AG09319 (cell line): Measurements from ENCODE around the gene CHRNA4.

Experiments
- DNase-seq: peaks from one replicate; pipeline ENCODE4 v3.0.0-alpha.2; 2010; ENCODE audit warnings: low read depth; ENCODE audit errors: extremely low read depth
- CTCF ChIP-seq: IDR thresholded peaks from 2 replicates; pipeline ENCODE4 v1.5.1; 2011; ENCODE audit warnings: low read depth, mild to moderate bottlenecking, inconsistent platforms, low read length, moderate library complexity

CHRNA4 gene

GRCh38 chr20:63315240-63315689 lies 45.9 kb downstream of the CHRNA4 start:
- no peak for TF ChIP-seq CTCF
- DNase-seq: no peak

- no peak for DNase-seq
- no peak for TF ChIP-seq CTCF
Measured at GRCh38 chr20:63314566-63315239, 46.4 kb downstream of the CHRNA4 start.

GRCh38 chr20:63314015-63314471 lies 47.1 kb downstream of the CHRNA4 start:
- no peak for DNase-seq
- TF ChIP-seq CTCF: no peak

- no peak for TF ChIP-seq CTCF
- no peak for DNase-seq
Measured at GRCh38 chr20:63313349-63314014, 47.7 kb downstream of the CHRNA4 start.

- TF ChIP-seq CTCF: no peak
- DNase-seq: no peak
Measured at GRCh38 chr20:63312690-63313348, 48.3 kb downstream of the CHRNA4 start.

GRCh38 chr20:63312273-63312672 lies 48.9 kb downstream of the CHRNA4 start:
- no peak for DNase-seq
- no peak for TF ChIP-seq CTCF

- no peak for DNase-seq
- TF ChIP-seq CTCF: no peak
Measured at GRCh38 chr20:63311833-63312243, 49.3 kb downstream of the CHRNA4 start.
